Kidney epithelial cell (primary cell): Measurements from ENCODE around the gene C1QL2. TPM values are rescaled to one million over a fixed set of nuclear protein-coding genes. Genes with fewer than 3 reads are reported as not detected.

Experiments used
- DNase-seq: peaks from one replicate; pipeline ENCODE4 v3.0.0-alpha.2; 2010; ENCODE audit warnings: low read depth
- H3K27me3 ChIP-seq: 2 replicates; pipeline ENCODE4 v1.6.0; 2011; ENCODE audit warnings: low read length; ENCODE audit not compliant: control insufficient read depth, insufficient read depth
- H3K36me3 ChIP-seq: 2 replicates; pipeline ENCODE4 v1.5.1; 2011; ENCODE audit warnings: low read length; ENCODE audit not compliant: control insufficient read depth, insufficient read depth
- H3K4me3 ChIP-seq: 2 replicates; pipeline ENCODE4 v1.5.1; 2011; ENCODE audit warnings: low read depth, mild to moderate bottlenecking, control low read depth, low read length
- CTCF ChIP-seq: IDR thresholded peaks from 2 replicates; pipeline ENCODE4 v1.5.1; 2011; ENCODE audit warnings: mild to moderate bottlenecking, moderate library complexity, low read length, control low read depth, inconsistent platforms; ENCODE audit not compliant: insufficient read depth, poor library complexity, severe bottlenecking
- total RNA-seq: library from RNA; depleted of rRNA; stranded (reverse); fragments of >200 nt; gene quantifications from 2 replicates; pipeline ENCODE4 v1.2.3, GENCODE V29; 2015

The C1QL2 gene
- total RNA-seq, 1 donor from 2014 or later, result not detected

DNA sequence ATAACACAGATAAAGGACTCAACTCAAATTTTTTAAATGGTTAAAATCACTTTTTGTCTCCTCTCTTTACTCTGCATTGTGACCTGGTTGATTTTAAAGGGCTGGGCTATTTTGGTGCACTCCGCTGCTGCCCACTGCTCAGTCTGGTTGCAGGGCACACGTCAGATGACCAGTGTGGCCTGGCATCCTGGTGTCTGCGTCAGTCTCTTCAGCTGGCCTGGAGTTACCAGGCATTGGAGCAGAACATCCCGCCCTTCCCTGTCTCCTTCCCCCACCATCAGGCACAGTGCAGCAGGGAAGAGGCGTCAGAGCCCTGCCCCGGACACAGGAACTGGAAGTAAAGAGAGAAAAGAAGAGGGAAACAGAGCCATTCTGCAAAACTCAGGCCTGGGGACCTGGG, 8.9 kb downstream of the C1QL2 start:
- H3K36me3 ChIP-seq, result no peaks in the 10 kb centered on the region
- no peak overlapping the region for H3K4me3 ChIP-seq
- DNase-seq, result peak; percentile 14
- H3K27me3 ChIP-seq, result peaks cover 48% of the 10 kb centered on the region
- TF ChIP-seq CTCF, result no peak

GRCh38 chr2:119147776-119148715, 10.5 kb downstream of the C1QL2 start:
- Histone ChIP-seq H3K36me3 (no peaks in the 10 kb centered on the region), H3K4me3 (no peak overlapping the region), H3K27me3 (peaks cover 37% of the 10 kb centered on the region)
- TF ChIP-seq CTCF, result no peak
- no peak for DNase-seq

GRCh38 chr2:119144806-119145205, 13.7 kb downstream of the C1QL2 start:
- TF ChIP-seq CTCF, result no peak
- no peak for DNase-seq

DNA sequence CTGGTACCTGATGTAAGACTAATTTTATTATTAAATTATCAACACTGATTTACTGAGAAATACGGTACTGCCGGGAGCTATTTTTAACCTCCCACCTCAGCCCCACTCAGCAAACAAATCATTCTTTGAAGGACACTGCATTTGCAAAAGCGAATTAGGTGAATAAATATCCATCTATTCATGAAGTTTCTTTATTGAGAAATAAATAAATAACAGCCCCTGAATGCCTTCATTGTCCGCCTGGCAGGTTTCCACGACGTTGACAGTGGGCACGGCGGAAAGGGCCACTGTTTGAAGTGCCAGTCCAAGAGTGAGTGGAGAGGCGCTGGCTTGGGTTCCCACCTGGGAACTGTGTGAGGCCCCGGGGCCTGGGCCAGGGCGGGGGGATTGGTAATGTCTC, 15.7 kb downstream of the C1QL2 start:
- Histone ChIP-seq H3K4me3 (no peak overlapping the region), H3K27me3 (peaks cover 18% of the 10 kb centered on the region), H3K36me3 (no peaks in the 10 kb centered on the region)
- DNase-seq, result no peak
- no peak for TF ChIP-seq CTCF

More at GRCh38 chr2:119144806-119145205, 13.7 kb downstream of the C1QL2 start:
- Histone ChIP-seq H3K36me3 (no peaks in the 10 kb centered on the region), H3K4me3 (no peak overlapping the region), H3K27me3 (peaks cover 23% of the 10 kb centered on the region)

GRCh38 chr2:119137502-119137901, 21.0 kb downstream of the C1QL2 start:
- TF ChIP-seq CTCF, result no peak
- Histone ChIP-seq H3K4me3 (no peak overlapping the region), H3K36me3 (no peaks in the 10 kb centered on the region), H3K27me3 (no peaks in the 10 kb centered on the region)
- DNase-seq, result no peak
